HG02642 (cell line): ENCODE data around the gene PLCD1.
A peak's percentile ranks its signal among the peaks of the same experiment; 100 is the strongest.
"Not testable (repeated sequence)": the region's sequence is repeated elsewhere in the genome, so short reads cannot be mapped to it uniquely, and the experiment has no call there.

Source experiments
- ATAC-seq: cut with Tn5 transposase; IDR thresholded peaks from one replicate; pipeline ENCODE4 v1.9.1; 2021; ENCODE audit warnings: mild to moderate bottlenecking; ENCODE audit not compliant: unreplicated experiment, poor library complexity

The PLCD1 gene

DNA sequence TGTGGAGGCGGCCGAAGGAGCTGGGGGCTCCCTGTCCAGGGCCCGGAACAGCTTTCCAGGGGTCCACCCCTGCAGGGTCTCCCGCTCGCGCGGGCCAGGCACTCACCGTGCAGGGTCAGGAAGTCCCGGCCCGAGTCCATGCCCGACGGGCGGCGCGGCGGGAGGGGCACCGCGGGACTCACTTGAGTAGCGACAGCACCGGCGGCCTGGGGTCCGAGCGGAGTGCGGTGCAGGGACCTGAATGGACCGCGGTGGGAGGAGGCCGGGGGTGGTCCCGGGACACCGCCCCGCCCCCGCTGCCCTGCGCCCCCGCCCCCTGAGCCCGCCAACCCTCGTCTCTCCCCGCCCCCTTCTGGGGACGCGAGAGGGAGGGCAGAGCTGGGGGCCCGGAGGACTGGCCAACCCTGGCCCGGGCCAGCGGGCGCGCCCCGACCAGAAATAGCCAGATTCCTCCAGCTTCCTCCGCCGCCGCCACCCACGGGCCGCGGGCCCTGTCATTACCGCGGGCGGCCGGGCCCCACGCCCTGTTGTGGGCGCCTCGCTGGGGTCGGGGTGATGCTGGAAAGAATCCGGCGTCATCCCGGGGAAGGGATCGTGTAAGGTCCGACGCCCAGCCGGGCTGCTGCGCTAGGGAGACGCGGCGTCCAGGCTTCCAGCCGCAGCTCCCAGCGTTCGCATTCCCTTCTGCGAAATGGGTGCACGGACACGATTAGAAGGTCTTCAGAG is at the start of gene PLCD1:
Gene PLCD1 (minus strand): TSS at position 243 of the 726 bp plus-strand sequence. CDS start 103 bp downstream, at position 140.
- no peak for ATAC-seq

DNA sequence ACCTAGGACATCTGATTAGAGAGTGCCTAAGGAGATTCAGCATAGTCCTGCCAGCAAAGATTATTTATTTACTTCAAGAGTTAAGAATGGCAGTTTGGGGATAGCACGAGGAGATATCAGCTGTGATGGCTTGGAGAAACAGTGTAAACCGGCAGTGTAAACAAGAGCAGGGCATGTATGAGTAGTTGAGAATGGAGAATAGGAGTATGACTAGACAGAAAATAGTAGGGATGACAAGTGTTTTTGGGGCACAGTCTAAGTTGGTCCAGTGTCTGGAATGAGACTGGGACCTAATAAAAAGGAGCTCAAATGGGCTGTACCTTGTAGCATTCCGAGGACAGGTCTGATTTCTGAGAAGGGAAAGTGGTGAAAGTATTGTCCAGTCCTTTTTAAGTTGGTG is 47.6 kb upstream of the PLCD1 start:
- not testable (repeated sequence) for ATAC-seq

DNA sequence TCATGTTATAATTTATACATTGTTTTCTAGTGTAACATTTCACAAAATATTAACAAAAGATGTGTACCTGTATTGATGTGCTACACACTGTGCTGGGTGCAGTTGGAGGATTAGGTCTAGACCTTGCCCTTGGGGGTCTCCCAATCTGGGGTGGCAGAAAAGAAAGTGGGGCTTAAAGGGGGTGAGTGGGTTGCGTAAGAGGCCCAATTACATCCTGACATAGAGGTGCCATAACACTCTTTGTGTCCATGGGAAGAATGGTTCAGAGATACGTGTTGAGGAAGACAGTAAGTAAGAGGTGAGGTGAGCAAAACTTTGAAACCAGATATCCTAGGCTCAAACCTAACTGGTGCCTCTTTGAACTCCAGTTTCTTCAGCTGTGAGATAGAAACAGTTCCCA is 40.6 kb upstream of the PLCD1 start:
- ATAC-seq, result no peak

DNA sequence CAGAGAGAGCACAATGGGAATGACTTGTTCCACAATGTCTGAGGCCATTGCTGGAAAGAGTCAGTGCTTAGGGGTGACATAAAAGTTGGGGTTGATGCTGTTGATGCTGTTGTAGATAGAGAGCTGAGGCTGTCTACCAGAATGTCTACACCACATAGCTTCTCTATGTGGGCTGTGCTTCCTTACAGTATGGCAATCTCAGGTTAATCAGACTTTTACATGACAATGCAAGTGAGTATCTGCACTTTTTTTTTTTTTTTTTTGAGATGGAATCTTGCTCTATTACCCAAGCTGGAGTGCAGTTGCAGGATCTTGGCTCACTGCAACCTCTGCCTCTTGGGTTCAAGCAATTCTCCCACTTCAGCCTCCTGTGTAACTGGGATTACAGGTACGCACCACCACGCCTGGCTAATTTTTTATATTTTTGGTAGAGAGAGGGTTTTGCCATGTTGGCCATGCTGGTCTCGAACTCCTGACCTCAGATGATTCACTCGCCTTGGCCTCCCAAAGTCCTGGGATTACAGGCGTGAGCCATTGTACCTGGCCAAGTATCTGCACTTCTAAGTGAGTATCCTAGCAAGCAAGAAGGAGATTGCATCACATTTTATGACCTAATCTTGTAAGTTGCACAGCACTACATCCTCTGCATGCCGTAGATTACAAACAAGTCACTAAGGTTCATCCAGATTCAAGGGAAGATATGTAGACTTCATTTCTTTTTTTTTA is 38.2 kb upstream of the PLCD1 start:
- ATAC-seq, result no peak

DNA sequence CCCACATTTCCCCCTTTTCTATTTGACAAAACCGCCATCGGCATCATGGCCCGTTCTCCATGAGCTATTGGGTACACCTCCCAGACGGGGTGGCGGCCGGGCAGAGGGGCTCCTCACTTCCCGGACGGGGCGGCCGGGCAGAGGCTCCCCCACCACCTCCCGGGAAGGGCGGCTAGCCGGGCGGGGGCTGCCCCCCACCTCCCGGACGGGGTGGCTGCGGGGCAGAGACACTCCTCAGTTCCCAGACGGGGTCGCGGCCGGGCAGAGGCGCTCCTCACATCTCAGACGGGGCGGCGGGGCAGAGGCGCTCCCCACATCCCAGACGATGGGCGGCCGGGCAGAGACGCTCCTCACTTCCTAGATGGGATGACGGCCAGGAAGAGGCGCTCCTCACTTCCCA is 35.0 kb upstream of the PLCD1 start:
- ATAC-seq, result not testable (repeated sequence)

DNA sequence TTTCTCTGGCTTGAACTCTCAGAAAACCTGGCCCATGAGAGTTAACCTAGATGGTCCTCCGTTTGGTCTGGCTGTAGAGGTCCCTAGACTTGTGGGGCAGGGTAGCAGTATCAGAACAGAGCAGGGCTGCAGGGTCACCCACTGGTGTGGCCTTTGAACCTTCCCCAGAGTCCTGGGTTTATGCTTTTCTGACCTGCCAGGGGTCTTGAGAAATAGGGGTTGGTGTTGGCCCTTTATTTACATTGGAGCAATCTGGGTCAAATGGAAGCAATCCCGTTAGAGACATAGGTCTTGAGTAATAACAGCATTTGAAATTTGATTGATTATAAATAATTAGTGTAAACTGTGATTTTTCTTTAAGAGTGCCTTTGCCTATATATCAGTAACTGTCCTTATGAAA is 33.4 kb upstream of the PLCD1 start:
- ATAC-seq, result no peak

DNA sequence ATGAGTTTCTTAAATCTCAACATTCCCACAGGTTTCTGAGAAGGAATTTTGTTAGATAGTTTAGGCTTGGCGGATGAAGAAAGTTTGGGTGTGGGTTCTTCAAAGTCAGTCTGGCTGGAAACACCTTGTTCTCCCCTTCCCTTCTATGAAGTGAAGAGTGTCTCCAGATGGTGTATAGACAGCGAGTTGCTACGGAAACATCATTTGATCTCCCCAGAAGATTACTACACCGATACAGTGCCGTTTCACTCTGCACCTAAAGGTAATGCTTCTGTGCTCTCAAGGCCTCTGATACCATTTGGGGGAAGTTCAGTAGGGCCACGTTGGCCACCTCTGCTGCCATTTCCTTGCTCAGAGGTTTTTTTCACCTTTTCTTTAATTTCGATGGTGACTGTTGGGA is 30.1 kb upstream of the PLCD1 start:
- ATAC-seq, result no peak

DNA sequence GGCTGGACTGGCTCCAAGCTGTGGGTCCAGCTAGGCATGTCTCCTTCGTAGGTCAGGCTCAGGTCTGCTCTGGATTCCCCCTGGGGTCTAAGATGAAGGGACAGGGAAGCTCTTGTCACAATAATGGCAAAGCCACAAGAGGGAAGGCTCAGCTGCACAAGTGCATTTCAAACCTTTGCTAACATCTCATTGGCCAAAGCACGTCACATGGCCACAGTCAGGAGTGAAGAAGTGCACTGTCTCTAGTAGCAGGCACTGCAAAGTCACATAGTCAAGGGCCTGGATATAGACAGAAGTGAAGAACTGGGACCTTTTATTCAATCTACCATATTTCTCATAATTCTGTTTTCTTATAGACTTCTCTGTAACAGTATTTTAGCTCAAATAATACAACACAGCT is 29.7 kb upstream of the PLCD1 start:
- ATAC-seq, result no peak

DNA sequence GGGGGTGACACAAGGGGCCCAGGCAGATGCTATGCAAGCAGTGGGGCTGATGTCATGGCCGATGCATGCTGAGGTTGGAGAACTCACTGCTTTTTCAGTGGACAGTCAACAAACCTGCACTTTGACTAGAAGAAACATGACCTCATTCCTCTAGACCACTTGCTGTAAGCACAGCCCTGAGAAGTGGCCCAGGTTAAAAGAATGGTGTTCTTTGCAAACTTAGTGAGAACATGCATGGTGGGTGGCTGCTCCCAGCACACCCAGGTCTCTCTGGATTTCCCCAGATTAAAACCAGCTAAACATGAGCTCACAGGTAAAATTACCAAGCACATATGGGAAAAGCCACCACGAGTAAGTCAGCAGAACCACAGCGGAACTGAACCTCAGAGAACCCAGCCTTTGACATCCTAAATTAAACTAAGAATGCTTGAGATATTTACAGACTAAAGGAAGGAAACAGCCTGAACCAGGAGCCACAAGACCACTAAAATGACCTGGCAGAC is 25.1 kb upstream of the PLCD1 start:
- no peak for ATAC-seq

DNA sequence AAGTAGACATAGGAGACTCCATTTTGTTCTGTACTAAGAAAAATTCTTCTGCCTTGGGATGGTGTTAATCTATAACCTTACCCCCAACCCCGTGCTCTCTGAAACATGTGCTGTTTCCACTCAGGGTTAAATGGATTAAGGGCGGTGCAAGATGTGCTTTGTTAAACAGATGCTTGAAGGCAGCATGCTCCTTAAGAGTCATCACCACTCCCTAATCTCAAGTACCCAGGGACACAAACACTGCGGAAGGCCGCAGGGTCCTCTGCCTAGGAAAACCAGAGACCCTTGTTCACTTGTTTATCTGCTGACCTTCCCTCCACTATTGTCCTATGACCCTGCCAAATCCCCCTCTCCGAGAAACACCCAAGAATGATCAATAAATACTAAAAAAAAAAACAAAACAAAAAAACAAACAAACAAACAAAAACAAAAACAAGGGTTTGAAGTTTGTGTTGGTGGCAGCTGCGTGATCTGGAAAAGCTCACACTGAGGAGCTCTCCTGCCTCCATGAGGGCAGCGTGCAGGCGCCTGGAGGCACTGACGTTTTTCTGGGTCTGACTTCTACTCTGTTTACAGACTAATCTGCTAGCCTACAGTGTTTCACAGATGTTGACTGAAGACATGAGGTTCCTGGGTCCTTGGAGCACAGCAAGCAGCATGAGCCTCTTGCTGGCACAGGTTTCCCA is 24.5 kb upstream of the PLCD1 start:
- not testable (repeated sequence) for ATAC-seq

DNA sequence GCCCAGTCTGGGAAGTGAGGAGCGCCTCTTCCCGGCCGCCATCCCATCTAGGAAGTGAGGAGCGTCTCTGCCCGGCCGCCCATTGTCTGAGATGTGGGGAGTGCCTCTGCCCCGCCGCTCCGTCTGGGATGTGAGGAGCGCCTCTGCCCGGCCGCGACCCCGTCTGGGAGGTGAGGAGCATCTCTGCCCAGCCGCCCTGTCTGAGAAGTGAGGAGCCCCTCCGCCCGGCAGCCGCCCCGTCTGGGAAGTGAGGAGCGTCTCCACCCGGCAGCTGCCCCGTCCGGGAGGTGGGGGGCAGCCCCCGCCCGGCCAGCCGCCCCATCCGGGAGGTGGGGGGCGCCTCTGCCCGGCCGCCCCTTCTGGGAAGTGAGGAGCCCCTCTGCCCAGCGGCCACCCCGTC is 23.8 kb upstream of the PLCD1 start:
- not testable (repeated sequence) for ATAC-seq

DNA sequence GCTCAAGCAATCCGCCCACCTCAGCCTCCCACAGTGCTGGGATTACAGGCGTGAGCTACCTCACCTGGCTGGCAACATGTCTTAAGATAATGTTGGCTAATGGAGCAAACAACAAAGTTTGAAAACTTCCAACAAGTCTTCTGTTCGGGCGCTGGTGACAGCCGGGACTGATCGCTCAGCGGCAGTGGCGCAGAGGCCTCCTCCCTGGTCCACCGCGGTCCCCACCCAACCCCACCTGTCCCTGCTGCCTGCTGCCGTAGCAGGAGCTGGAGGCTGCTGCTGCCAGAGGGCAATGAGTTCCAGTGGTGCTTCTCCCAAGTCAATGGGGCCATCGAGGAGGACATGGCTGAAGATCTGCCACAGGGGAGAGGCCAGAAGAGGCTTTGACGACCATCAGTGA is 21.7 kb upstream of the PLCD1 start:
- no peak for ATAC-seq

DNA sequence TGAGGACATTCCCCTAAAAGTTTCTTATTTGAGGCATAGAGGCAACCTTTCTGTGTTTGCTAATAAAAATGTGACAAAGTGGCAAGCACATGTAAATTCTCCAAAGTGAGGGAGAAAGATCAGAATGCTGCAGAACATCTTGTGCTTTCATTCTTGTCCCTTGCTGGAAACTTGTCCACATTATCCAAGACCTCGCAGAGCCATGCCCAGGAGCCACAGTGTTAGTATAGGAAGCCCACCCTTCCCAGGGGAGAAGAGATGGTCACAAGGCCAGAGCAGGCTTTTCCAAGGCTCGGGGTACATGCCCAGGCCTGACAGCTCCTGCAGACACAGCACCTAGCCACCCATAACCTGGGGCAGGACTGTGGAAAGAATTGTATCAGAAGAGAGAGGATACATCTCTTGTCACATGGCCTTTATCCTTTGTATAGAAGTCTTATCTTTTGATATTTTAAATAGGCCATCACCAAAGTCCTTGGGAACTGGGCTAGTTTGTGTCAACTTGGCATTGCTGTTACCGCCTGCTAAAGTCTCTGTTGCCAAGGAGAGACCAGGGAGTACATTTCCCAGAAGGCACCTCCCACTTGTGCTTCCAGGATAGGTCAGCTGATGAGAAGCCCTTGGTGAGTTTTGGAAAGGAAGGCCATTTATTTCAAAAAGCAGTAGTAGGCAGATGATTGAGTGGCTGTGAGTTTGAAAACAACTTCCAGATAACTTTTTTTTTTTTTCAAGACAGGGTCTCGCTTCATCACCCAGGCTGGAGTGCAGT is 20.1 kb upstream of the PLCD1 start:
- no peak for ATAC-seq

DNA sequence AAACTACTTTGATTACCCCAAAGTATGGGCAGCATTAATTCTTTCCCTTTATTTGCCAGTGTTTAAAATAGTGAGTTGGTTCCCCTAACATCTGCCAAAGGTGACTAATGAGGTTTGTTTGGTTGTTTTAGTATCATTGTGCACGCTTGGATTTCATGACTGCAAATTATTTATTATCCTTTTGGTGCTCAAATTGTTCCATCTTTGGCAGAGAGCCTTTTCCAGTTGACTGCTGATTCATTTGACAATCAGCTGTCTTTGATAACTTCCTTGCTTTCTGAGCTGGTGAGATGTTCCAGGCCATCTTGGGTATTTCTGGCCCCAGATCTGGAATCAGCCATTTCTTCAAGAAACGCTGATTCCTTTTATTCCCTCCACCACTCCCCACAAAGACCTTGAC is 18.5 kb upstream of the PLCD1 start:
- ATAC-seq, result no peak

DNA sequence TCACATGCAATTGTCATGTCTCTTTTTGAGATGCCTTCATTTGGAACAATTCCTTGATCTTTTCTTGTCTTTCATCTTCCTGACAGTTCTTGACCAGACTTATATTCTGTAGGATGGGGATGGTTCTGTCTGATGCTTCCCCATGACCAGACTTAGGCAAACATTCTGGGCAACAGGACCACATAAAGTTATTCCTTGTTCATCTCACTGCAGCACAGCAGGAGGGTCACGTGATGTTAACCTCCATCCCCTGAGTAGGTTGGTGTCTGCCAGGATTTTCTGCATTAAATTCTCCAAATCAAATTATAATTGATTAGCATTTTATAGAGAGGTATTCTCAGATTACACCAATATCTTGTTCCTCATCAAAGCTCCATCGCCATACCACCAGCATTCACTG is 17.4 kb upstream of the PLCD1 start:
- ATAC-seq, result no peak

DNA sequence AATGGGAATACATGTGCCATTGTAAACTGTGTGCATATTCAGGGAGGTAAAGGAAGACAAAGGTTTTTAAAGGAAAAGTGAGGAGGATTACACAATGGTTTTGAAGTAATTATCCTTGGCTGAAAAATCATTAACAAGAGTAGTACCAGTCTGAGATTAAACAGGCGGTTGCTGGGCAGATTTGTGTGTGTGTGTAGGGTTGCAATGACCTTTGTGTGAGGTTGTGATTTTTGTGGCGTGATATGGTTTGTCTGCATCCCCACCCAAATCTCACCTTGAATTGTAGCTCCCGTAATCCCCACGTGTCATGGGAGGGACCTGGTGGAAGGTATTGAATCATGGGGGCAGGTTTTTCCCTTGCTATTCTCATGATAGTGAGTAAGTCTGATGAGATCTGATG is 16.6 kb upstream of the PLCD1 start:
- ATAC-seq, result no peak

DNA sequence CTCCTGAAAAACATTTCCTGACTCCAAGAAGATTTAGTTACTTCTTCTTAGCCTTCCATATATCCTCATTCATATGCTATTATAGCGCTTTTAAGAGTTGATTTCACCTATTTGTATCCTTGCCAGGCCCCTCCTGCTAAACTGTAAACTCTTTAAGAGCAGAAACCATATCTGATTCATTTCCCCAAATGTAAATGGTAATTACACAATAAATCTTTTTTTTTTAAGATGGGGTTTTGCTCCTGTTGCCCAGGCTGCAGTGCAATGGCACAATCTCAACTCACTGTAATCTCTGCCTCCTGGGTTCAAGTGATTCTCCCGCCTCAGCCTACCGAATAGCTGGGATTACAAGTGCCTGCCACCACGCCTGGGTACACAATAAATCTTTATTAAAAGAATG is 14.0 kb upstream of the PLCD1 start:
- no peak for ATAC-seq

DNA sequence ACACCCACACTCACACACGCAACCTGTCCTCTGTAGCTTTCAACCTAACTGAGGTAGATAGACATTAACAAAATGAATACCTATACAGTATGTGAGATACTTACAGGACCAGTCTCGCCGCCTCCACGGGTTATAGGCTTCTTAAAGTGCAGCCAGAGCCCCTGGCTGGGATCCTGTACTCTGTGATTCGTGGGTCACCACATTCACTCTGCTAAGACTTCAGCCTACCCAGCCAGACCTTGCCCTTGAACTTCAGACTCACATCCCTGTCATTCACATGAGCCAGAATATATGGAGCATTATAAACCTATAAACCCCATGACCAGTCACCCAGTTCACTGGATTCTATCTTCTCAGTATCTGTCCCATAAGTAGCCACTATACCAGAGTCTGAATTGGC is 11.0 kb upstream of the PLCD1 start:
- ATAC-seq, result no peak

DNA sequence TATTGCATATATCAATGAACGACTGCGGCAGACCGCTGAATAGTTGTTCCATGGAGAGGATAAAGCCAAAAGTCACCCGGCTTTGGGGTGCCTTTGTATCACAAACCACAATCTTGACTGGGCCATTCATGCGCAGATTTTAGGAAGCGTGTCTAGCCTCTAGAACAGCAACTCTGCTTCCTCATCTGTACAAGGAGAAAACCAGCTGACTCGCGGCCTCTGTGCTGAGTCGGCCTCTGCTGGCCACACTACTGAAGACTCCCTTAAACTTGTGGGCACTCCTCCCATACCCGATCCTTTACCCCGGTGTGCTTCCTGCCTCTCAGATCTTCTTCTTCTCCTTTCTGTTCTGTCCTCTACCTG is 10.4 kb upstream of the PLCD1 start:
- peak; percentile 45 for ATAC-seq

DNA sequence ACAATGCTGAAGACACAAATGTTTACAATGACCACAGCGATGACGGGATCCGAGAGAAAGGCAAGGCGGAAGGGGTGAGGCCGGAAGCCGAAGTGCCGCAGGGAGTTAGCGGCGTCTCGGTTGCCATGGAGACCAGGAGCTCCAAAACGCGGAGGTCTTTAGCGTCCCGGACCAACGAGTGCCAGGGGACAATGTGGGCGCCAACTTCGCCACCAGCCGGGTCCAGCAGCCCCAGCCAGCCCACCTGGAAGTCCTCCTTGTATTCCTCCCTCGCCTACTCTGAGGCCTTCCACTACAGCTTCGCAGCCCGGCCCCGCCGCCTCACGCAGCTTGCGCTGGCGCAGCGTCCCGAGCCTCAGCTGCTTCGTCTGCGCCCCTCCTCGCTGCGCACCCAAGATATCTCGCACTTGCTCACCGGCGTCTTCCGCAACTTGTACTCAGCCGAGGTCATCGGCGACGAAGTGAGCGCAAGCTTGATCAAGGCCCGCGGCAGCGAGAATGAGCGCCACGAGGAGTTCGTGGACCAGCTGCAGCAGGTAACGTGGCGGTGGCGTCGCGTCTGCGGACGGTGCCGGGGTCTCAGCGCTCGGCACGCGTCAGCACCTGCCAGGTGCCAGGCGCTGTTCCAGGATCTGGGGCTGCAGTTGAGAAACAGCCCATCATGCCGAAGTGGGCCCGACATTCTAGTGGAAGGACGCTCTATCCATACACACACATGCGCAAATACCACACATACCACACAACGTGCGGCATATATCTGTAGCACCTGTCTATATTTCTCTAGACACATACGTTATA is 9.9 kb upstream of the PLCD1 start, which contains the start of gene DLEC1:
Gene DLEC1 (plus strand): TSS at position 108 of the 798 bp plus-strand sequence. CDS start 18 bp downstream, at position 126.
- ATAC-seq, result peak; percentile 88
